Measurements from ENCODE around the gene HECW1.

DNA sequence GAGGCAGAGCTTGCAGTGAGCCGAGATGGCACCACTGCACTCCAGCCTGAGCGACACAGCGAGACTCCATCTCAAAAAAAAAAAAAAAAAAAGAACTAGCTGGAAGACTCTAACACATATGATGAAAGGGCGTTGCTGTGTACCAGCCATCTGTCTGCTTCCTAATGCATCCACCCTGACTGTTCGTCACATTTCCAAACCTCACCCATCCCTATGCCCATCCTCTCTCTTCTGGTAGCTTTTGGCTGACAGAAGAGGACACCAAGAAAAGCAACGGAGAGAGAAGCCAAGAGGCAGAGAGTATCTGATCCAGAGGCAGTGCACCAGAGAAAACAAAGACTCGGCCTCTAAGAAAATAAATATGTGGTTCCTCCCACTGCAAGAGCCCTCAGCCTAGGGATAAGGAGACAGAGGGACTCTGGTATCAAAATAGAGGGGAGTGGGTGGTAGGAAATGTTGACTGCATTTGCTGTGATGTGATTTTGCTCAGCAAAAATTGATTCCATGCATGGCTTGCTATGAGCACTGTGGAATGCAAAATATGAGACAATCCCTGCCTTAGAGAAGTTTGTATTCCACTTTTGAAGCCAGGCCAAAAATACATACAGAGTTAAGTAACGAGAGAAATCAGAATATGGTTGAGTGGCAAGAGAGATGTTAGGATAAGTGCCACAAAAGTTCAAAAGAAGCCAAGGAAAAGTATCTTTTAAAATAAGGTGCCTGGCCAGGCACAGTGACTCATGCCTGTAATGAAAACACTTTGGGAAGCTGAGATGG lies 369.6 kb downstream of the HECW1 start:
- TF ChIP-seq, protein P1, sequence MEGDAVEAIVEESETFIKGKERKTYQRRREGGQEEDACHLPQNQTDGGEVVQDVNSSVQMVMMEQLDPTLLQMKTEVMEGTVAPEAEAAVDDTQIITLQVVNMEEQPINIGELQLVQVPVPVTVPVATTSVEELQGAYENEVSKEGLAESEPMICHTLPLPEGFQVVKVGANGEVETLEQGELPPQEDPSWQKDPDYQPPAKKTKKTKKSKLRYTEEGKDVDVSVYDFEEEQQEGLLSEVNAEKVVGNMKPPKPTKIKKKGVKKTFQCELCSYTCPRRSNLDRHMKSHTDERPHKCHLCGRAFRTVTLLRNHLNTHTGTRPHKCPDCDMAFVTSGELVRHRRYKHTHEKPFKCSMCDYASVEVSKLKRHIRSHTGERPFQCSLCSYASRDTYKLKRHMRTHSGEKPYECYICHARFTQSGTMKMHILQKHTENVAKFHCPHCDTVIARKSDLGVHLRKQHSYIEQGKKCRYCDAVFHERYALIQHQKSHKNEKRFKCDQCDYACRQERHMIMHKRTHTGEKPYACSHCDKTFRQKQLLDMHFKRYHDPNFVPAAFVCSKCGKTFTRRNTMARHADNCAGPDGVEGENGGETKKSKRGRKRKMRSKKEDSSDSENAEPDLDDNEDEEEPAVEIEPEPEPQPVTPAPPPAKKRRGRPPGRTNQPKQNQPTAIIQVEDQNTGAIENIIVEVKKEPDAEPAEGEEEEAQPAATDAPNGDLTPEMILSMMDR (IDR thresholded peaks at IDR 0.05): no peak
- TF ChIP-seq POLR2A (IDR thresholded peaks at IDR 0.05): no peak
